Measurements from ENCODE around the gene SLC35E4. TPM values are rescaled to one million over a fixed set of nuclear protein-coding genes. Genes with fewer than 3 reads are reported as not detected.

The SLC35E4 gene
- total and polyA plus RNA-seq, 2 experiments from 2014 or later: 8.2 to 12.2 TPM

GRCh38 chr22:30640361-30640760 is 4.8 kb downstream of the SLC35E4 start:
- Histone ChIP-seq H3K4me3 (no peak overlapping the region), H3K27me3 (no peaks in the 10 kb centered on the region), H3K9me3 (ENCODE audit: low read depth) (no peaks in the 10 kb centered on the region), H3K36me3 (no peaks in the 10 kb centered on the region), H3K27ac (peak overlapping the region; percentile 1), H3K4me1 (ENCODE audit: low read depth) (peaks cover 10% of the 10 kb centered on the region)
- no peak for DNase-seq (ENCODE audit: low read depth in 1 of 2, low spot score in 1 of 2)
- no peak for TF ChIP-seq CTCF (IDR thresholded peaks at IDR 0.05; ENCODE audit: low read depth, low read length)

- no peaks in the 10 kb centered on the region for H3K27me3 ChIP-seq
- no peaks in the 10 kb centered on the region for H3K9me3 ChIP-seq (ENCODE audit: low read depth)
- no peak for TF ChIP-seq CTCF (IDR thresholded peaks at IDR 0.05; ENCODE audit: low read depth, low read length)
- peak overlapping the region; percentile 1 for H3K27ac ChIP-seq
- H3K36me3 ChIP-seq: no peaks in the 10 kb centered on the region
- no peak overlapping the region for H3K4me3 ChIP-seq
- H3K4me1 ChIP-seq (ENCODE audit: low read depth): peaks cover 10% of the 10 kb centered on the region
- peak in 1 of 2 donors; percentile 25 for DNase-seq (ENCODE audit: low read depth in 1 of 2, low spot score in 1 of 2)
These were observed 5.4 kb downstream of the SLC35E4 start for GRCh38 chr22:30640839-30641430.

GRCh38 chr22:30643055-30643875 is 7.7 kb downstream of the SLC35E4 start:
- no peaks in the 10 kb centered on the region for H3K27me3 ChIP-seq
- no peak for DNase-seq (ENCODE audit: low read depth in 1 of 2, low spot score in 1 of 2)
- no peak overlapping the region for H3K4me3 ChIP-seq
- no peaks in the 10 kb centered on the region for H3K9me3 ChIP-seq (ENCODE audit: low read depth)
- no peak for TF ChIP-seq CTCF (IDR thresholded peaks at IDR 0.05; ENCODE audit: low read depth, low read length)
- no peaks in the 10 kb centered on the region for H3K36me3 ChIP-seq
- H3K27ac ChIP-seq: no peak overlapping the region
- peaks cover 10% of the 10 kb centered on the region for H3K4me1 ChIP-seq (ENCODE audit: low read depth)

GRCh38 chr22:30646518-30647160 is 11.1 kb downstream of the SLC35E4 start:
- no peaks in the 10 kb centered on the region for H3K9me3 ChIP-seq (ENCODE audit: low read depth)
- no peak overlapping the region for H3K4me3 ChIP-seq
- H3K27me3 ChIP-seq: no peaks in the 10 kb centered on the region
- no peaks in the 10 kb centered on the region for H3K36me3 ChIP-seq
- no peak overlapping the region for H3K27ac ChIP-seq
- no peak for DNase-seq (ENCODE audit: low read depth in 1 of 2, low spot score in 1 of 2)
- no peaks in the 10 kb centered on the region for H3K4me1 ChIP-seq (ENCODE audit: low read depth)
- no peak for TF ChIP-seq CTCF (IDR thresholded peaks at IDR 0.05; ENCODE audit: low read depth, low read length)

- no peak for TF ChIP-seq CTCF (IDR thresholded peaks at IDR 0.05; ENCODE audit: low read depth, low read length)
- DNase-seq (ENCODE audit: low read depth in 1 of 2, low spot score in 1 of 2): no peak
- Histone ChIP-seq H3K4me3 (no peak overlapping the region), H3K36me3 (no peaks in the 10 kb centered on the region), H3K27me3 (no peaks in the 10 kb centered on the region), H3K4me1 (ENCODE audit: low read depth) (no peaks in the 10 kb centered on the region), H3K27ac (no peak overlapping the region), H3K9me3 (ENCODE audit: low read depth) (no peaks in the 10 kb centered on the region)
These were observed 12.0 kb downstream of the SLC35E4 start for GRCh38 chr22:30647536-30647935.
